Superior temporal gyrus (tissue), 1 donor: ENCODE data around the gene PDE3A.
"Not testable (repeated sequence)": the region's sequence is repeated elsewhere in the genome, so short reads cannot be mapped to it uniquely, and the experiment has no call there.

ENCODE experiments used
- DNase-seq: peaks from one replicate; pipeline ENCODE4 v3.0.0-alpha.2; 2016; ENCODE audit errors: extremely low spot score

Gene PDE3A

GRCh38 chr12:20368114-20368650 is at the start of gene PDE3A:
Gene PDE3A, plus strand, starts transcription at chr12:20368537. Its CDS starts 748 bp downstream, at chr12:20369285.
- peak; percentile 53 for DNase-seq

GRCh38 chr12:20319366-20319765 is 49.0 kb upstream of the PDE3A start:
- no peak for DNase-seq

GRCh38 chr12:20320552-20320951 is 47.8 kb upstream of the PDE3A start:
- no peak for DNase-seq

GRCh38 chr12:20330826-20331505 is 37.4 kb upstream of the PDE3A start:
- not testable (repeated sequence) for DNase-seq

- DNase-seq: no peak
Measured at GRCh38 chr12:20339060-20339459, 29.3 kb upstream of the PDE3A start.

GRCh38 chr12:20342111-20342510 is 26.2 kb upstream of the PDE3A start:
- DNase-seq: no peak

- DNase-seq: no peak
Measured at GRCh38 chr12:20345866-20346265, 22.5 kb upstream of the PDE3A start.

- no peak for DNase-seq
Measured at GRCh38 chr12:20350026-20350425, 18.3 kb upstream of the PDE3A start.

GRCh38 chr12:20350495-20350894 is 17.8 kb upstream of the PDE3A start:
- no peak for DNase-seq

- DNase-seq: no peak
Measured at GRCh38 chr12:20351406-20351805, 16.9 kb upstream of the PDE3A start.

GRCh38 chr12:20356048-20356447 is 12.3 kb upstream of the PDE3A start:
- DNase-seq: no peak

GRCh38 chr12:20360407-20360806 is 7.9 kb upstream of the PDE3A start:
- no peak for DNase-seq

GRCh38 chr12:20361416-20361815 is 6.9 kb upstream of the PDE3A start:
- no peak for DNase-seq

GRCh38 chr12:20364501-20364900 is 3.8 kb upstream of the PDE3A start:
- no peak for DNase-seq

GRCh38 chr12:20366776-20367409 is 1.4 kb upstream of the PDE3A start:
- DNase-seq: no peak

GRCh38 chr12:20367583-20368113 is 689 bp upstream of the PDE3A start:
- DNase-seq: no peak

GRCh38 chr12:20368651-20369304 is 441 bp downstream of the PDE3A start:
- DNase-seq: no peak

- no peak for DNase-seq
Measured at GRCh38 chr12:20369305-20370013, 1.1 kb downstream of the PDE3A start.

GRCh38 chr12:20370014-20370386 is 1.7 kb downstream of the PDE3A start:
- no peak for DNase-seq

- no peak for DNase-seq
Measured at GRCh38 chr12:20370866-20371519, 2.7 kb downstream of the PDE3A start.

GRCh38 chr12:20372326-20373096 is 4.2 kb downstream of the PDE3A start:
- no peak for DNase-seq
